PFSK-1 (cell line): Measurements from ENCODE around the gene HCN2.

Experiments used
- FOXP2 ChIP-seq: optimal IDR thresholded peaks from 2 replicates; pipeline ENCODE3; 2011; ENCODE audit warnings: borderline replicate concordance, control low read depth, inconsistent platforms; ENCODE audit not compliant: insufficient read depth; ENCODE audit errors: extremely low read length, extremely low read depth
- POLR2AphosphoS5 ChIP-seq: IDR thresholded peaks from 2 replicates; pipeline ENCODE4 v1.6.1; 2012; ENCODE audit warnings: low read depth, mild to moderate bottlenecking, control low read depth, low read length, moderate library complexity
- REST ChIP-seq, 2 experiments: IDR thresholded peaks; 2 replicates each; pipeline versions ENCODE4 v1.6.1 to v1.8.0; 2011 to 2012; ENCODE audit warnings: low read depth in 2 of 2, low read length in 2 of 2, control low read depth in 1 of 2, inconsistent platforms in 1 of 2, mild to moderate bottlenecking in 1 of 2, moderate library complexity in 1 of 2; ENCODE audit not compliant: insufficient read depth in 1 of 2
- SIN3A ChIP-seq: IDR thresholded peaks from 2 replicates; pipeline ENCODE4 v1.6.1; 2012; ENCODE audit warnings: mild to moderate bottlenecking, low read length, moderate library complexity, borderline replicate concordance; ENCODE audit not compliant: insufficient read depth
- TAF1 ChIP-seq: IDR thresholded peaks from 2 replicates; pipeline ENCODE4 v1.6.1; 2012; ENCODE audit warnings: low read length, control low read depth, borderline replicate concordance; ENCODE audit not compliant: insufficient read depth

Gene HCN2

GRCh38 chr19:648305-648704, 58.6 kb downstream of the HCN2 start:
- no peak for TF ChIP-seq SIN3A
- TF ChIP-seq FOXP2: no peak
- TF ChIP-seq REST (IDR thresholded peaks at IDR 0.05; ENCODE audit: insufficient read depth in 1 of 2, low read depth in 2 of 2, low read length in 2 of 2): no peak
- no peak for TF ChIP-seq TAF1
- no peak for TF ChIP-seq POLR2AphosphoS5

- TF ChIP-seq SIN3A (no peak), POLR2AphosphoS5 (no peak), FOXP2 (no peak), REST (IDR thresholded peaks at IDR 0.05; ENCODE audit: insufficient read depth in 1 of 2, low read depth in 2 of 2, low read length in 2 of 2) (no peak), TAF1 (no peak)
These were observed 59.5 kb downstream of the HCN2 start for GRCh38 chr19:648904-649801.

- TF ChIP-seq POLR2AphosphoS5: no peak
- TF ChIP-seq REST (IDR thresholded peaks at IDR 0.05; ENCODE audit: insufficient read depth in 1 of 2, low read depth in 2 of 2, low read length in 2 of 2): no peak
- no peak for TF ChIP-seq FOXP2
- TF ChIP-seq SIN3A: no peak
- TF ChIP-seq TAF1: no peak
These were observed 60.4 kb downstream of the HCN2 start for GRCh38 chr19:650121-650520.

GRCh38 chr19:651114-651818, 61.6 kb downstream of the HCN2 start:
- no peak for TF ChIP-seq TAF1
- TF ChIP-seq SIN3A: no peak
- no peak for TF ChIP-seq FOXP2
- no peak for TF ChIP-seq REST (IDR thresholded peaks at IDR 0.05; ENCODE audit: insufficient read depth in 1 of 2, low read depth in 2 of 2, low read length in 2 of 2)
- no peak for TF ChIP-seq POLR2AphosphoS5
